ENCODE results near the gene ZNF350. TPM values are rescaled to one million over a fixed set of nuclear protein-coding genes. Genes with fewer than 3 reads are reported as not detected.

The ZNF350 gene
- total and polyA plus RNA-seq, 2 of the 13 experiments (the other 11 are each of a cell fraction or from before 2014, with no cell fraction given) = 3.7 to 6.9 TPM

DNA sequence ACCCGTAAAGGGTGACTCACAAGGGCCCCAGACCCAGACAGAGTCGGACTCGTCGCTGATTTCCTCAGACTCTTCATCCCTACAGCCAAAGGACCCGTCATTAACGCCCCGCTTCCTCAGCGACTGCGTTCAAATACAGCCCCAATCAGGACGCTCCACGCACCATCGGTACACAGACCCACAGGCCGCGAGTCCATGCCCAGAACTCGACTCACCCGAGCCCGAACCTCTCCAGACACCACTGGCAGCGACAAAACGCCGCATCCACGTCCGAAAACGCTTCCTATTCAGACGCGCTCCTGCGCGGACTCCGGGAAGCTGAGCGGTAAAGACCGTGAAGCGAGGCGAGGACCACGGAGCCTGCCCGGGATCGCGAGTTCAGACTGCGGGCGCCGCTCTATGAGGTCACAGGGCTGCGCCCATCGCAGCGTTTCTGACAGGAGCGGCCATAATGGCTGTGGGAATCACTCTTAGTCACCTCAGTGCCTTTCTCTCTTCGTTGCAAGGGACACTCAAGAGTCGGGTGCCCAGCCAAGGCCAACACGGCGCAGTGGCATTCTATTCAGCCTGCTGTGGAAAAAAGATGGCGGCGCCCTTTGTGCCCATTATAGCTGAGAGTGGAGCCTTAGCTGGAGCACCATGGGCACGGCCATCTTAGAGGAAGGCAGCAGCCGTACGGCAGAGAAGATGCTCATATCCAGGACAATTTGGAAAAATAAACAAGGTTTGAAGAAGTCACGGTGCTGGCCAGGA, 41.6 kb upstream of the ZNF350 start, which contains the start of gene ZNF614 (continued):
- peak; percentile 77; the same call in 1 of the 2 replicates for TF ChIP-seq ZNF674 (CRISPR knock-in tag; IDR thresholded peaks at IDR 0.05; ENCODE audit: low read depth)
- no peak for TF ChIP-seq DNMT3B (CRISPR knock-in tag; conservative IDR thresholded peaks at IDR 0.05)
- TF ChIP-seq, protein P1, sequence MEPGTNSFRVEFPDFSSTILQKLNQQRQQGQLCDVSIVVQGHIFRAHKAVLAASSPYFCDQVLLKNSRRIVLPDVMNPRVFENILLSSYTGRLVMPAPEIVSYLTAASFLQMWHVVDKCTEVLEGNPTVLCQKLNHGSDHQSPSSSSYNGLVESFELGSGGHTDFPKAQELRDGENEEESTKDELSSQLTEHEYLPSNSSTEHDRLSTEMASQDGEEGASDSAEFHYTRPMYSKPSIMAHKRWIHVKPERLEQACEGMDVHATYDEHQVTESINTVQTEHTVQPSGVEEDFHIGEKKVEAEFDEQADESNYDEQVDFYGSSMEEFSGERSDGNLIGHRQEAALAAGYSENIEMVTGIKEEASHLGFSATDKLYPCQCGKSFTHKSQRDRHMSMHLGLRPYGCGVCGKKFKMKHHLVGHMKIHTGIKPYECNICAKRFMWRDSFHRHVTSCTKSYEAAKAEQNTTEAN (CRISPR knock-in tag; conservative IDR thresholded peaks at IDR 0.05) = 0 out of 2 replicates have a peak, but pooled peaks have one; percentile 43
- TF ChIP-seq, protein P2, sequence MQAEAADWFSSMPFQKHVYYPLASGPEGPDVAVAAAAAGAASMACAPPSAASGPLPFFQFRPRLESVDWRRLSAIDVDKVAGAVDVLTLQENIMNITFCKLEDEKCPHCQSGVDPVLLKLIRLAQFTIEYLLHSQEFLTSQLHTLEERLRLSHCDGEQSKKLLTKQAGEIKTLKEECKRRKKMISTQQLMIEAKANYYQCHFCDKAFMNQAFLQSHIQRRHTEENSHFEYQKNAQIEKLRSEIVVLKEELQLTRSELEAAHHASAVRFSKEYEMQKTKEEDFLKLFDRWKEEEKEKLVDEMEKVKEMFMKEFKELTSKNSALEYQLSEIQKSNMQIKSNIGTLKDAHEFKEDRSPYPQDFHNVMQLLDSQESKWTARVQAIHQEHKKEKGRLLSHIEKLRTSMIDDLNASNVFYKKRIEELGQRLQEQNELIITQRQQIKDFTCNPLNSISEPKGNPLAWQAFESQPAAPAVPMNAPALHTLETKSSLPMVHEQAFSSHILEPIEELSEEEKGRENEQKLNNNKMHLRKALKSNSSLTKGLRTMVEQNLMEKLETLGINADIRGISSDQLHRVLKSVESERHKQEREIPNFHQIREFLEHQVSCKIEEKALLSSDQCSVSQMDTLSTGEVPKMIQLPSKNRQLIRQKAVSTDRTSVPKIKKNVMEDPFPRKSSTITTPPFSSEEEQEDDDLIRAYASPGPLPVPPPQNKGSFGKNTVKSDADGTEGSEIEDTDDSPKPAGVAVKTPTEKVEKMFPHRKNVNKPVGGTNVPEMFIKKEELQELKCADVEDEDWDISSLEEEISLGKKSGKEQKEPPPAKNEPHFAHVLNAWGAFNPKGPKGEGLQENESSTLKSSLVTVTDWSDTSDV (CRISPR knock-in tag; IDR thresholded peaks at IDR 0.05) = no peak
- 0 out of 2 replicates have a peak, but pooled peaks have one; percentile 30 for TF ChIP-seq BRF2 (CRISPR knock-in tag; IDR thresholded peaks at IDR 0.05)
- TF ChIP-seq U2AF2 (IDR thresholded peaks at IDR 0.05; ENCODE audit: low read depth, low read length) = 0 out of 2 replicates have a peak, but pooled peaks have one; percentile 34
- TF ChIP-seq SALL2 (CRISPR knock-in tag; IDR thresholded peaks at IDR 0.05) = peak; percentile 57; the same call in 1 of the 2 replicates
- TF ChIP-seq ZMYM2 (CRISPR knock-in tag; IDR thresholded peaks at IDR 0.05) = no peak
- TF ChIP-seq ZNF275 (CRISPR knock-in tag; IDR thresholded peaks at IDR 0.05; ENCODE audit: borderline replicate concordance) = peak; percentile 83
- TF ChIP-seq KLF9 (CRISPR knock-in tag; IDR thresholded peaks at IDR 0.05; ENCODE audit: low read depth) = no peak; the same call in 1 of the 2 replicates
- no peak for TF ChIP-seq MAFK (conservative IDR thresholded peaks at IDR 0.05 in 1 of 2, IDR thresholded peaks at IDR 0.05 in 1 of 2; ENCODE audit: low read length in 2 of 2)
- peak; percentile 82 for TF ChIP-seq YEATS4 (CRISPR knock-in tag; IDR thresholded peaks at IDR 0.05; ENCODE audit: borderline replicate concordance)
- no peak for TF ChIP-seq MLXIP (CRISPR knock-in tag; IDR thresholded peaks at IDR 0.05; ENCODE audit: borderline replicate concordance)
- TF ChIP-seq ZBTB10 (CRISPR knock-in tag; IDR thresholded peaks at IDR 0.05; ENCODE audit: borderline replicate concordance) = no peak
- TF ChIP-seq NCOA1 (CRISPR knock-in tag; IDR thresholded peaks at IDR 0.05) = peak; percentile 80; the same call in 1 of the 2 replicates

Data from HepG2 (cell line).